Measurements from ENCODE around the gene ZNF593OS.

DNA sequence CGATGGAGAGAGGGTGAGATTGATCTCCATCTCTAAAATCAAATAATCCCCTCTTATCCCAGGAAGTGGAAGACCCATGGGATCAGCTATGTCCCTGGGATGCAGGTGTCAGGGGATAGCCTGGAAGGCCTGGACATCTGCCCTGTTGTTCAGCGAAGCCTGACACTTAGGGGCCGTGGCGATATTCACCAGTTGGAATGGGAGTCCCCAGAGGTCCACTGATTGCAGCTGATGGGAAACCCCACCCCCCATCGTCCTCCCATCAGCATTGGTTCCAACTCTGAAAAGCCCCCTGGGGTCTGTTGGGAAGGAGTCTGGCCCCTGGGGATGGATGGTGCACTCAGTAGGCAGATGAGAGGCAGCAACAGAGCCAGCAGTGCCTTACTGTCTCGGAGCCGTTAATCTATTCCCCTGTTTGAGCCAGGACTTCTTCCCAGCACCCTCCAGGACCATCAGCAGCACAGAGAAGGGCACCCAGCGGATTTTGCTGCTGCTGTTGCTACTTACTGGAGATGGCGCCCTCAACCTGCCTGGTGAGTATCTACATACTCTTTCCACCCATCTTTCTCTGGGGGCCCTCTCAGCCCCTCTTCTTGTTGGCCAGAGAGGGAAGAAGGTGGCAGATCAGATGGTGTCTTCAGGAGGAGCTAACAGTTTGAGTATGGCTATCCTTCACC is 32.1 kb upstream of the ZNF593OS start:
- TF ChIP-seq POLR2AphosphoS5 (IDR thresholded peaks at IDR 0.05; ENCODE audit: low read depth, low read length) = no peak
- no peak for TF ChIP-seq TAF1 (IDR thresholded peaks at IDR 0.05; ENCODE audit: borderline replicate concordance, insufficient read depth, low read length)
- no peak for TF ChIP-seq REST (IDR thresholded peaks at IDR 0.05; ENCODE audit: insufficient read depth in 1 of 2, low read depth in 2 of 2, low read length in 2 of 2)
- TF ChIP-seq SIN3A (IDR thresholded peaks at IDR 0.05; ENCODE audit: borderline replicate concordance, insufficient read depth, low read length) = no peak
- TF ChIP-seq FOXP2 (optimal IDR thresholded peaks at IDR 0.05; ENCODE audit: borderline replicate concordance, extremely low read depth, extremely low read length, insufficient read depth) = no peak
